ENCODE measurements around the gene CNTD1.

DNA sequence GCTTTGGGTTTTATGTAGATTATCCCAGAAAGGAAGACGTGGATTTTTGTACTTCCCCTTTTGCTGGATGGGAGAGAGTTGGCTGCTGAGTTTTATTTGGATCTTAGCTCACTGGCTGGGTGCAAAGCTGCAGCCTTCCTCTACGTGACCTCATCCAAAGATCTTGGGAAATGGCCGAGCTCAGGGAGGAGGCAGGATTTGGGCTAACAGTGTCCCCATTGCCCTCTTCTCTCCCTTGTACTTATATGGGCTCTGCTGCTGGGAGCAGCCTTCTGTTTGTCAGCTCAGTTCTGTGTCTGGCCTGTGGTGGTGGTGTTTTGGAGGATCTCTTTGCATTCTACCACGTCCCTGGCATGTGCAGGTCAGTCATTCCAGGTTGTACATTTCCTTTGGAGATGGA, 54.3 kb downstream of the CNTD1 start:
- TF ChIP-seq, protein P1, sequence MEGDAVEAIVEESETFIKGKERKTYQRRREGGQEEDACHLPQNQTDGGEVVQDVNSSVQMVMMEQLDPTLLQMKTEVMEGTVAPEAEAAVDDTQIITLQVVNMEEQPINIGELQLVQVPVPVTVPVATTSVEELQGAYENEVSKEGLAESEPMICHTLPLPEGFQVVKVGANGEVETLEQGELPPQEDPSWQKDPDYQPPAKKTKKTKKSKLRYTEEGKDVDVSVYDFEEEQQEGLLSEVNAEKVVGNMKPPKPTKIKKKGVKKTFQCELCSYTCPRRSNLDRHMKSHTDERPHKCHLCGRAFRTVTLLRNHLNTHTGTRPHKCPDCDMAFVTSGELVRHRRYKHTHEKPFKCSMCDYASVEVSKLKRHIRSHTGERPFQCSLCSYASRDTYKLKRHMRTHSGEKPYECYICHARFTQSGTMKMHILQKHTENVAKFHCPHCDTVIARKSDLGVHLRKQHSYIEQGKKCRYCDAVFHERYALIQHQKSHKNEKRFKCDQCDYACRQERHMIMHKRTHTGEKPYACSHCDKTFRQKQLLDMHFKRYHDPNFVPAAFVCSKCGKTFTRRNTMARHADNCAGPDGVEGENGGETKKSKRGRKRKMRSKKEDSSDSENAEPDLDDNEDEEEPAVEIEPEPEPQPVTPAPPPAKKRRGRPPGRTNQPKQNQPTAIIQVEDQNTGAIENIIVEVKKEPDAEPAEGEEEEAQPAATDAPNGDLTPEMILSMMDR (IDR thresholded peaks at IDR 0.05) = no peak
- TF ChIP-seq POLR2A (IDR thresholded peaks at IDR 0.05) = no peak
